Bronchial epithelial cell (primary cell): ENCODE data around the gene TNIP2. TPM values are rescaled to one million over a fixed set of nuclear protein-coding genes. Genes with fewer than 3 reads are reported as not detected.
A peak's percentile ranks its signal among the peaks of the same experiment; 100 is the strongest.
"Not testable (repeated sequence)": the region's sequence is repeated elsewhere in the genome, so short reads cannot be mapped to it uniquely, and the experiment has no call there.

Experiments used
- DNase-seq: peaks from one replicate; pipeline ENCODE4 v3.0.0-alpha.2; 2010; ENCODE audit warnings: low read depth
- FAIRE-seq: peaks from 2 replicates; lab custom pipeline; 2011; peaks lifted over from hg19 to GRCh38; lab: Jason Lieb, UNC
- H3K27me3 ChIP-seq: 2 replicates; pipeline ENCODE4 v1.5.1; 2011; ENCODE audit warnings: low read length; ENCODE audit not compliant: control insufficient read depth, insufficient read depth
- H3K36me3 ChIP-seq: 2 replicates; pipeline ENCODE4 v1.5.1; 2011; ENCODE audit warnings: low read length; ENCODE audit not compliant: control insufficient read depth, insufficient read depth
- H3K4me3 ChIP-seq: 2 replicates; pipeline ENCODE4 v1.5.1; 2011; ENCODE audit warnings: mild to moderate bottlenecking, low read depth, low read length, control low read depth
- total RNA-seq: library from RNA; depleted of rRNA; stranded (reverse); fragments of >200 nt; gene quantifications from 2 replicates; pipeline ENCODE4 v1.2.1, GENCODE V29; 2014
- TF ChIP-seq, protein P1 (sequence below): IDR thresholded peaks from 2 replicates; pipeline ENCODE4 v1.5.1; 2011; ENCODE audit warnings: mild to moderate bottlenecking, moderate library complexity, low read length, control low read depth, inconsistent platforms; ENCODE audit not compliant: insufficient read depth, severe bottlenecking

Gene TNIP2
- total RNA-seq, 1 donor from 2014 or later: 64.5 TPM

DNA sequence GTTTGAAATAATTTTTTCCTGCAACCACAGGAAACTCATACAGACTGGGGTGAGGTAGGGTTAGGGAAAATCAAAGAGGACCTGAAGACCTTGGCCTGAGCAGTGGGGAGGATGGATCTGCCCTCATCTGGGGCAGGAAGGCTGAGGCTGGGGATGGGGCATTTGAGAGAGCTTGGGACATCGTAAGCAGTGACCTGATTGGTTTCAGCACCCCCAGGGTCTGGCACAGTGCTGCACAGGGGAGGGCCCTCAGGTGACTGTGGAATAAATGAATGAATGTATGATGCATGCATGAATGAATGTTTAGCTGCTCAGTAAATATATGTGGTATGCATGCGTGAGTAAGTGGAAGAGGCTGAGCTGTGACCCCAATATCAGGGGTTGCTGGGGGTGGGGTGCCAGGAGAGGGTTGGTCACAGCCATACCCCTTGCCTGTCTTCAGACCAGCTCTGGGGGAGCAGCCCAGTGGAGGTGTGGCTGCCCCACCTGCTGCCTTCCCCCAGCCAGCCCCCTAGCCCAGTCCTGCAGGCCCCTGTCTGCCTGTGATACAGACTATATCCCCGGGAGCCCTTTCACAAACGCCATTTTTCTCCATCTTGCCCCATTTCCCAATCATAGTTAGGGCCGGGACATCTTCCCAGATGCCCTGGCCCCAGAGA is 11.0 kb upstream of the TNIP2 start:
- DNase-seq: no peak
- no peaks in the 10 kb centered on the region for H3K36me3 ChIP-seq
- H3K4me3 ChIP-seq: no peak overlapping the region
- no peaks in the 10 kb centered on the region for H3K27me3 ChIP-seq
- no peak for FAIRE-seq
- TF ChIP-seq, protein P1, sequence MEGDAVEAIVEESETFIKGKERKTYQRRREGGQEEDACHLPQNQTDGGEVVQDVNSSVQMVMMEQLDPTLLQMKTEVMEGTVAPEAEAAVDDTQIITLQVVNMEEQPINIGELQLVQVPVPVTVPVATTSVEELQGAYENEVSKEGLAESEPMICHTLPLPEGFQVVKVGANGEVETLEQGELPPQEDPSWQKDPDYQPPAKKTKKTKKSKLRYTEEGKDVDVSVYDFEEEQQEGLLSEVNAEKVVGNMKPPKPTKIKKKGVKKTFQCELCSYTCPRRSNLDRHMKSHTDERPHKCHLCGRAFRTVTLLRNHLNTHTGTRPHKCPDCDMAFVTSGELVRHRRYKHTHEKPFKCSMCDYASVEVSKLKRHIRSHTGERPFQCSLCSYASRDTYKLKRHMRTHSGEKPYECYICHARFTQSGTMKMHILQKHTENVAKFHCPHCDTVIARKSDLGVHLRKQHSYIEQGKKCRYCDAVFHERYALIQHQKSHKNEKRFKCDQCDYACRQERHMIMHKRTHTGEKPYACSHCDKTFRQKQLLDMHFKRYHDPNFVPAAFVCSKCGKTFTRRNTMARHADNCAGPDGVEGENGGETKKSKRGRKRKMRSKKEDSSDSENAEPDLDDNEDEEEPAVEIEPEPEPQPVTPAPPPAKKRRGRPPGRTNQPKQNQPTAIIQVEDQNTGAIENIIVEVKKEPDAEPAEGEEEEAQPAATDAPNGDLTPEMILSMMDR: no peak

DNA sequence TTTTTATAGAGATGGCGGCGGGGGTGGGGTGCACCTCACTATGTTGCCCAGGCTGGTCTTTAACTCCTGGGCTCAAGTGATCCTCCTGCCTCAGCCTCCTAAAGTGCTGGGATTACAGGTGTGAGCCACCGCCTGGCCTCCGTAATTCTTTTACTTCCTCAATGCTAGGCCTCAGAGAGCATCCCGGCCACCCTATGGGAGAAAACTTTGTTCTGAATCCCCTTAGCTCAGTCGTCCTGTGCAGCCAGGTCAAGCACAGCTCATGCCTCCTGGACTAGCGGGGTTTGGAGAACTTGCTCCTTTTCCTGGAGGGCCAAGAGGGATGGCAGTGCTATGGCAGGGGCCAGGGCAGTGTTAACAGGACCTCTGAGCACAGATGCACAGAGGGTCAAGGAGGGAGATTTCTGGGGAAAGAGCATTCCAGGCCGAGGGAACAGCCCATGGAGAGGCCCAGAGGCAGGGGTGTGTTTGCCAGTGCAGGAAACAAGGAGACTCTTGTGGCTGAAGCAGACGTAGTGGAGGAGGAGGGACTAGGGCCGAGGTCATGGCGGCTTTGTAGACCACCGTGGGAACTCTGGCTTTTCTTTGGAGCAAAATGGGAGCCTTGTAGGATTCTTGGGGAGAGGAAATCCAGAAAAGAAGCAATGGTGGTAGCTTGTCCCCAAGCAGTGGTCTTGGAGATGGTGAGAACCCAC is 9.8 kb upstream of the TNIP2 start:
- no peaks in the 10 kb centered on the region for H3K27me3 ChIP-seq
- TF ChIP-seq, protein P1: no peak
- no peaks in the 10 kb centered on the region for H3K36me3 ChIP-seq
- FAIRE-seq (no peak), DNase-seq (no peak)
- no peak overlapping the region for H3K4me3 ChIP-seq

DNA sequence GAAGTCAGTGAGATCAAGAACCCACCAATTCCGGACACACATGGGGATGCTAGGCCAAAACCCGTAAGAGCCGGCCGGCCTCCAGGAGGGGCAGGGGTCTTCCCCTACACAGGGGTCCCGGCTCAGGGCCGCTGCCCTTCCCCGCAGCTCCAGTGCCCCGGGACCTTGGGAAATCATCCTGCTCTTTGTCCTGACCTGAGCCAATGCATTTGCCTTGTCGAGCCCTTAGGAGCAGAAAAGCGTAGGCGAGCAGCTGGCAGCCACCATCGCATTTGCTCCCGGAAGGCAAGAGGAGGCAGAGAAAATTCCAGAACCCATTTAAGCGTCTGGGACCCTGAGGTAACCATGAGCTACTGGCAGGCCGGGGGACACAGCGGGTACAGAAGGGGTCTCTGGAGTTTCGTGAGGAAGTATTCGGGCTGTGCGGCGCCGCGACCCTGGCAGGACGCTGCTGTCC is 7.4 kb upstream of the TNIP2 start:
- peak overlapping the region; percentile 29 for H3K4me3 ChIP-seq
- FAIRE-seq (no peak), DNase-seq (no peak)

DNA sequence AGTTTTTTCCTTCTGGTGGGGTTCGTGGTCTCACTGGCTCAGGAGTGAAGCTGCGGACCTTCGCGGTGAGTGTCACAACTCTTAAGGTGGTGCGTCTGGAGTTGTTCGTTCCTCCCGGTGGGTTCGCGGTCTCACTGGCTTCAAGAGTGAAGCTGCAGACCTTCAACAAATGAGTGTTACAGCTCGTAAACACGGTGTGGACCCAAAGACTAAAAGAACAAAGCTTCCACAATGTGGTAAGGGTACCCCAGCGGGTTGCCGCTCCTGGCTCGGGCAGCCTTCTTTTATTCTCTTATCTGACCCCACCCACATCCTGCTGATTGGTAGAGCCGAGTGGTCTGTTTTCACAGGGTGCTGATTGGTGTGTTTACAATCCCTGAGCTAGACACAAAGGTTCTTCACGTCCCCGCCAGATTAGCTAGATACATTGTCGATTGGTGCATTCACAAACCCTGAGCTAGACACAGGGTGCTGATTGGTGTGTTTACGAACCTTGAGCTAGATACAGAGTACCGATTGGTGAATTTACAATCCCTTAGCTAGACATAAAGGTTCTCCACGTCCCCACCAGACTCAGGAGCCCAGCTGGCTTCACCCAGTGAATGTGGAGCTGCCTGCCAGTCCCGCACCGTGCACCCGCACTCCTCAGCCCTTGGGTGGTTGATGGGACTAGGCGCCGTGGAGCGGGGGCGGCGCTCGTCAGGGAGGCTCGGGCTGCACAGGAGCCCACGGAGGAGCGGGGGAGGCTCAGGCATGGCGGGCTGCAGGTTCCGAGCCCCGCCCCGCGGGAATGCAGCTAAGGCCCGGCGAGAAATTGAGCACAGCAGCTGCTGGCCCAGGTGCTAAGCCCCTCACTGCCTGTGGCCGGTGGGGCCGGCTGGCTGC is 6.6 kb upstream of the TNIP2 start:
- H3K4me3 ChIP-seq, H3K27me3 ChIP-seq, DNase-seq, FAIRE-seq, H3K36me3 ChIP-seq: not testable (repeated sequence)

More for the DNA sequence above, 7.4 kb upstream of the TNIP2 start:
- TF ChIP-seq, protein P1: no peak
- Histone ChIP-seq H3K27me3 (no peaks in the 10 kb centered on the region), H3K36me3 (no peaks in the 10 kb centered on the region)

DNA sequence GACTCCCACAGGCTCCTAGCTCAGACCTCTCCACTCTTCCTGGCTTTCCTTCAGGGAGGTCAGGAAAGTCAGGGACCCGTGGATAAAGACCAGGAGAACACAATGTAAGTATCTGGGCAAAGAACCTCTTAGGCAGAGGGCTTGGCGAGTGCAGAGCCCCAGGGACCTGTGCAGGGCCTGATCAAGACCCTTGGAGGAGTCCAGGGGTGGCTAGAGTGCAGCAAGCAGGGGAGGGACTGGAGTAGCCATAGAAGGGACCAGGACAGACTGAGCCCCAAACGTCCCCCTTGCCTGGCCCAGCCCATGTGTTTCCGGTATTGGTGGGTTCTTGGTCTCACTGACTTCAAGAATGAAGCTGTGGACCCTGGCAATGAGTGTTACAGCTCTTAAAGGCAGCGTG is 5.9 kb upstream of the TNIP2 start:
- no peak for DNase-seq
- no peaks in the 10 kb centered on the region for H3K27me3 ChIP-seq
- TF ChIP-seq, protein P1: no peak
- FAIRE-seq: no peak
- no peak overlapping the region for H3K4me3 ChIP-seq
- no peaks in the 10 kb centered on the region for H3K36me3 ChIP-seq
